OCI-M1 (cell line): Measurements from ENCODE around the gene PYROXD2.

ENCODE experiments used
- DNase-seq: peaks from one replicate; lab custom pipeline; 2025; lab: John Stamatoyannopoulos, UW

The PYROXD2 gene

DNA sequence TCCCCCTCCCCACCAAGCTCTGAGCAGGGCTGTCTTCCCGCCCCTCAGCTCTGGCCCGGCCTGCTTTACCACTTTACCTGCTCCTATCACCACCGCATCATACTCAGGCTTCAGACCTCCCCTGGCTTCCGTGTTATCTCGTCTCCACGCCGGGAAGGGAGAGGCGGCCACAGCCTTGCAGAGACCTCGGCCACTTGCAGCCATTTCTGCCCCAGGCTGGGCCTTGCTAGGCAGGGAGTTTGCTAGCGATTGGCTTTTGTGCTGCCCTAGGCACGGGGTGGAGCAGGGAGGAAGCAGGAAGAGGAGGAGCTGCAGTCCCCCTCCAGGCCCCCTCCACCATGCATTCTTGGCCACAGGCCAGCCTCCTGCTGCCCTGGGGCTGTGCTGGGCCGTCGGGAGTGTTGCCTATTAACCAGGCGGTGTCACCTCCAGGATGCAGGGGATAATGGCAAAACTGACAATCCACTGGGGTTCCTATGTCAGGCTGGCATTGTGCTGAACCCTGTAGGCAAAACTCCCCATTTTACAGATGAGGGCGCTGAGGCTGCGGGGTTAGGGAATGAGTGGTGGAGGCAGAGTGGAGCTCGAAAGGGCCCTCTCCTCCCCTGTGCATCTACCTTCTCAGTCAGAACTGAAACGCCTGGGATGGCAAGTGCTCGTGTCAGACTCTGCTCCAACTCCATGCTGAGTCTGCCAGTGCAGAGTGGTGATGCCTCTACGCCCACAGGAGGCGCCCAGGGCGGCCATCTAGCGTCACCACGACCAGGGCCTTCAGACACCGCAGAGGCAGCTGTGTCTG is at the start of gene PYROXD2:
TSS of gene PYROXD2 (minus strand) at position 251 of the 799 bp plus-strand sequence. CDS start at position 204, 47 bp downstream.
- peak; percentile 94 for DNase-seq

- DNase-seq: peak; percentile 92
These were observed 49.2 kb upstream of the PYROXD2 start for GRCh38 chr10:98463976-98464754.

GRCh38 chr10:98463016-98463415 is 48.0 kb upstream of the PYROXD2 start:
- peak; percentile 94 for DNase-seq

- no peak for DNase-seq
These were observed 46.5 kb upstream of the PYROXD2 start for GRCh38 chr10:98461500-98461842.

- peak; percentile 99 for DNase-seq
These were observed 46.0 kb upstream of the PYROXD2 start for GRCh38 chr10:98460837-98461499.

GRCh38 chr10:98458809-98459784 is 44.1 kb upstream of the PYROXD2 start:
- no peak for DNase-seq

- DNase-seq: peak; percentile 48
These were observed 42.7 kb upstream of the PYROXD2 start for GRCh38 chr10:98457721-98458120.

- DNase-seq: no peak
These were observed 41.9 kb upstream of the PYROXD2 start for GRCh38 chr10:98456686-98457482.

DNA sequence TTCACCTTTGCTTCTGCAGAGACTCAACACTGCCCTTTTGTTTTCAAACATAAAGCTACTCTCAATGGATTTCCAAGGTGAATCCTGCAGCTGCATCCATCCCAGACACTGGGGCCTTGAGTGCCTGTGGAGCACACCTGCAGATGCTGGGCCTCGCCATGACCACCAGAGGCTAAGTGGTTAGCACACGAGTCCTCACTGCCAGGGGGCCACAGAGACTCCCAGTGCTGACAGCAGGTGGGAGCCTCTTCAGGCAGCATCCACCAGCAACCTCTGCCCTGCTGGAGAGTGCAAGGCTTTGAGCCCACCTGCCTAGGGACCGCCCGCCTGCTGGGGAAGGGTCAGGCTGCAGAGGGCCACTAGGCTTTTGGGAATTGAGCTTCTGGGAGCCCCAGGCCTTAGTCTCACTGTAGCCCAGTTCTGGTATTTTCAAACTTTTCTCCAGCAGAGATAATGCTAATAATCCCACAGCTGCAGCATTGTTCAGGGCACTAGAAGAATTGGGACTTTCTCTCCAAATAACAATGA is 41.1 kb upstream of the PYROXD2 start:
- DNase-seq: no peak

DNA sequence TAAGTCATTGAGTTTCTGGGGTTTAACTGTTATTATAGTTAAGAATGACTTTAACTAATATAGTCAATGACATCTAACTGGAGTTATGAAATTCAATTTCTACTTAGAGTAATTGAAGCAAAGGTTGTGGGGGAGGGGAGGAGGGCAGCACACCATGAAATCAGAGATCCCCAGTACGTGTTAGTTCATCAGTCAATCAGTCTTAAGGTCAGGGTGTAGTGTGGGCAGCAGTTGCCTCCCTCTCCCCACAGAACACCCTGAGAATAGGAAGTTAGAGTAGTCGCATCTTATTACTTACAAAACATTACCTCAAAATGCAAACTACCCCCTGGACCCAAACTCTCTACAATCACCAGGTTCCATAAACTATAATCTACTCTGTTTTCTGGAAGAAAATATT is 38.7 kb upstream of the PYROXD2 start:
- no peak for DNase-seq

DNA sequence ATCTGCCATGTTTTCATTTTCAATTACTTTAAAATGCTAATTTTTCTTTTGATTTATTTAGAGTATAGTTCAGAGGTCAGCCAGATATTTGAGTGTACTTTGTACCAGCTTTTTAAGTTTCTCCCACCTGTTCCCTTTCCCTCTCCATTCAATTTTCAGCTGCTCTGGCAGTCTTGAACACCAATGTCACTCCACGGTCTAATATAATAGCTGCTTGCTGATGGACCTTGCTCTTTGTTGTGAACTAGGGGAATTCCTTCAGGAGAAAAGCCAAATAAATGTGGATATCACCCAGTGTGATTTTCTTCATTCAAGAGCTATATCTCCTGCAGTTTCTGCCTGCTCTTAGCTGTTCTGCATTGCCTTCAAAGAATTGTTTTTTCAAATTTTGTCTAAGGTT is 35.6 kb upstream of the PYROXD2 start:
- no peak for DNase-seq

GRCh38 chr10:98449287-98449686 is 34.3 kb upstream of the PYROXD2 start:
- no peak for DNase-seq

DNA sequence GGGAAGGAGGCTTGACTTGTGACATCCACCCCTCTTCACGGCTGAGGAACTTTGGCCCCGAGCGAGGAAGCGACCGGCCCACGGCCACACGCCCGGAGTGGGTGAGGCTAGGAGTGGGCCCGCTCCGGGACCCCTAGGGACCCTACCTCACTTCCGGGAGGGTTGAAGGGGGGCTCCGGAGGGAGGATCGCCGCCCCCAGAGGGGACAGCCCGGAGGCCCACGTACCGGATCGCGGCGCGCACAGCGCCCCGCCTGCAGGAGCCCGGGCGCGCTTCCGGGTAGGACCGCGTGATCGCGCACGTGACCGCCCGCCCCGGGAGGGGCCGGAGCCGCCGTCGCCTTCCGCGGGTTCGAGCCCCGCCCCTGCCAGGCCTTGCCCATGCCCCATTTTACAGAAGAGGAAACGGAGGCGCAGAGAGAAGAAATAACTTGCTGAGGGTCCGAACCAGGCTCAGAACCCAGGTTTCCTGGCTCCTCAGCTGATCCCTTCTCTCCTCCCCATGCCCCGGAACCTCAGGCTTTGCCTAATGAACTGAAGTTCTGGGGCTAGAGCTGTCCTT is 31.8 kb upstream of the PYROXD2 start, which contains the start of gene HPS1:
TSS of gene HPS1 (minus strand) at position 275 of the 561 bp plus-strand sequence. CDS start 3,695 bp downstream, outside the sequence.
- DNase-seq: peak; percentile 90

DNA sequence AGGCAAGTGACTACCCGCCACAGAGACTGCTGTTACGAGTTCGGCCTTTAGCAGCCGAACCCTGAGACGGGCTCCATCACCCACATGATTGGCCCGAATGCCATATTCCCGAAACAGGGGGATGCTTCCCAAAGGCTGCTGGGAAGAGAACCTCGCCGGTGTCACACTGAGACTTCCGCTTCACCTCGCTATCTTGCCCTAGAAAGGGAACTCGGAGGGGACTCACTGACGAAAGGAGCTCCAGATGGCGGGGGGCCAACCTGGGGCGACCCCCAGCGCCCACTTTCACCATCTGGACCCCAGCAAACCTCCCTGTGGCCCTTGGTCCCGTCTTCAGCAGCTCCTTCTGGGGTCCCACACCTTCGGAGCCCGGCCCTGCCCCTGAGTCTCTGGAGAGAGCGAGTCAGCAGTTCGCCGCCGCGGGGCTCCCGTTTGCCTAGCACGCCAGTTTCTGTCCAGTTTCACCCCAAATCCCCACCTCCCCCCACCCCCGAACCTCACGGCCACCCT is 31.2 kb upstream of the PYROXD2 start:
- peak; percentile 71 for DNase-seq

- DNase-seq: no peak
These were observed 30.3 kb upstream of the PYROXD2 start for GRCh38 chr10:98445200-98445812.

GRCh38 chr10:98444314-98445006 is 29.5 kb upstream of the PYROXD2 start:
- no peak for DNase-seq

DNA sequence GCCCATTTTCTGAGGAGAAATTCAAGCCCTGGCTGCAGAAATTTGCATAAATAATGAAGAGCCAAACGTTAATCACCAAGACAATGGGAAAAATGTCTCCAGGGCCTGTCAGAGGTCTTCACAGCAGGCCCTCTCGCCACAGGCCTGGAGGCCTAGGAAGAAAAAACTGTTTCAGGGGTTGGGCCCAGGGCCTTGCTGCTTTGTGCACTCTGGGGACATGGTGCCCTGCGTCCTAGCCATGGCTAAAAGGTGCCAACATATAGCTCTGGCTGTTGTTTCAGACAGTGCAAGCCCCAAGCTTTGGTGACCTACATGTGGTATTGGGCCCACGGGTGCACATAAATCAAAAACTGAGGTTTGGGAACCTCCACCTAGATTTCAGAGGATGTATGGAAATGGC is 23.7 kb upstream of the PYROXD2 start:
- DNase-seq: no peak

GRCh38 chr10:98436704-98437103 is 21.7 kb upstream of the PYROXD2 start:
- DNase-seq: no peak

DNA sequence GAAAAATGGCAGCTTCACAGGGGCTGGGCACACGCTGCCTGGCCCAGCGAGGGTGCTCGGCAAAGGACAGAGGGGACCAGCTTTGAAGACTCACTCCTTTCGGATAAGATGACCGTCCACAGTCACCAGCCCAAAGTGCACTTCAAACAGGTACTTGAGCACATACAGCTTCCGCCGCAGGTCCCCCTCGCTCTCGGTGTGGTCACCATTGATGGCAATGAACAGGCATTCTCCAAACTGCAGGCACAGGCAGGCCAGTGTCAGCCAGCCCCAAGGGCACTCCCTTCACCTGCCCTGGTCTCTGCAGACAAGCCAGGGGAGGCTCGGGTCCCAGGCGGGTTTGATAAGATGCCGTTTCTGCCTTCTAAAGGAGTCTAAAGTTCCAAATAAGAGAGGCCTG is 20.2 kb upstream of the PYROXD2 start:
- DNase-seq: no peak
